SKM-1 (cell line): Measurements from ENCODE around the gene GBX1.

Experiments
- DNase-seq: peaks from one replicate; lab custom pipeline; 2025; ENCODE audit not compliant: unreplicated experiment; lab: John Stamatoyannopoulos, UW

Gene GBX1

GRCh38 chr7:151174246-151175046 is 7.0 kb upstream of the GBX1 start:
- DNase-seq = no peak

- no peak for DNase-seq
Measured at GRCh38 chr7:151173386-151174245, 6.1 kb upstream of the GBX1 start.

- peak; percentile 7 for DNase-seq
Measured at GRCh38 chr7:151172273-151173141, 5.0 kb upstream of the GBX1 start.

GRCh38 chr7:151168787-151169162 is 1.3 kb upstream of the GBX1 start:
- DNase-seq = no peak

- DNase-seq = peak; percentile 2
Measured at GRCh38 chr7:151168003-151168786, 701 bp upstream of the GBX1 start.

GRCh38 chr7:151166629-151167196 is 781 bp downstream of the GBX1 start:
- no peak for DNase-seq

- DNase-seq = no peak
Measured at GRCh38 chr7:151161757-151162156, 5.7 kb downstream of the GBX1 start.

- DNase-seq = no peak
Measured at GRCh38 chr7:151157645-151158329, 9.7 kb downstream of the GBX1 start.

- no peak for DNase-seq
Measured at GRCh38 chr7:151152643-151153513, 14.6 kb downstream of the GBX1 start.

GRCh38 chr7:151150388-151150787 is 17.1 kb downstream of the GBX1 start:
- DNase-seq = no peak

- no peak for DNase-seq
Measured at GRCh38 chr7:151148319-151149259, 18.9 kb downstream of the GBX1 start.

- no peak for DNase-seq
Measured at GRCh38 chr7:151146761-151147160, 20.7 kb downstream of the GBX1 start.

GRCh38 chr7:151144387-151144786 is 23.1 kb downstream of the GBX1 start:
- DNase-seq = no peak

GRCh38 chr7:151143261-151144015 is 24.1 kb downstream of the GBX1 start:
- no peak for DNase-seq

- DNase-seq = no peak
Measured at GRCh38 chr7:151142686-151143040, 24.8 kb downstream of the GBX1 start.

GRCh38 chr7:151141855-151142685 is 25.4 kb downstream of the GBX1 start:
- DNase-seq = no peak
